ENCODE data around the gene KAZN.

KAZN gene

GRCh38 chr1:15102646-15103045, 504.2 kb downstream of the KAZN start:
- no peak for DNase-seq

- DNase-seq: no peak
These were observed 504.7 kb downstream of the KAZN start for GRCh38 chr1:15103211-15103610.

GRCh38 chr1:15103906-15104305, 505.4 kb downstream of the KAZN start:
- DNase-seq: no peak

- no peak for DNase-seq
These were observed 506.3 kb downstream of the KAZN start for GRCh38 chr1:15104768-15105167.

- no peak for DNase-seq
These were observed 508.1 kb downstream of the KAZN start for GRCh38 chr1:15106608-15107007.

- no peak for DNase-seq
These were observed 508.7 kb downstream of the KAZN start for GRCh38 chr1:15107058-15107687.

- no peak for DNase-seq
These were observed 509.4 kb downstream of the KAZN start for GRCh38 chr1:15107911-15108310.

- DNase-seq: no peak
These were observed 511.8 kb downstream of the KAZN start for GRCh38 chr1:15110128-15110866.

- DNase-seq: no peak
These were observed 512.4 kb downstream of the KAZN start for GRCh38 chr1:15110867-15111230.

- DNase-seq: no peak
These were observed 514.7 kb downstream of the KAZN start for GRCh38 chr1:15113146-15113545.

- DNase-seq: no peak
These were observed 516.4 kb downstream of the KAZN start for GRCh38 chr1:15114884-15115283.

GRCh38 chr1:15115542-15116330, 517.3 kb downstream of the KAZN start:
- DNase-seq: no peak

- no peak for DNase-seq
These were observed 518.5 kb downstream of the KAZN start for GRCh38 chr1:15116966-15117365.

- DNase-seq: no peak
These were observed 519.3 kb downstream of the KAZN start for GRCh38 chr1:15117671-15118325.

GRCh38 chr1:15118579-15118978, 520.1 kb downstream of the KAZN start:
- no peak for DNase-seq

GRCh38 chr1:15120251-15120945, 521.9 kb downstream of the KAZN start:
- DNase-seq: no peak

- DNase-seq: no peak
These were observed 523.8 kb downstream of the KAZN start for GRCh38 chr1:15122331-15122730.

GRCh38 chr1:15123270-15123669, 524.8 kb downstream of the KAZN start:
- no peak for DNase-seq

GRCh38 chr1:15123925-15124324, 525.4 kb downstream of the KAZN start:
- no peak for DNase-seq

- no peak for DNase-seq
These were observed 526.0 kb downstream of the KAZN start for GRCh38 chr1:15124362-15125100.

- no peak for DNase-seq
These were observed 526.7 kb downstream of the KAZN start for GRCh38 chr1:15125101-15125745.

- no peak for DNase-seq
These were observed 529.6 kb downstream of the KAZN start for GRCh38 chr1:15128077-15128476.

Data from activated gamma-delta T cell treated with Interleukin-2 at 50 U/mL for 16 hours (primary cell).